Measurements from ENCODE around the gene ZNF865.
A peak's percentile ranks its signal among the peaks of the same experiment; 100 is the strongest.

ZNF865 gene

DNA sequence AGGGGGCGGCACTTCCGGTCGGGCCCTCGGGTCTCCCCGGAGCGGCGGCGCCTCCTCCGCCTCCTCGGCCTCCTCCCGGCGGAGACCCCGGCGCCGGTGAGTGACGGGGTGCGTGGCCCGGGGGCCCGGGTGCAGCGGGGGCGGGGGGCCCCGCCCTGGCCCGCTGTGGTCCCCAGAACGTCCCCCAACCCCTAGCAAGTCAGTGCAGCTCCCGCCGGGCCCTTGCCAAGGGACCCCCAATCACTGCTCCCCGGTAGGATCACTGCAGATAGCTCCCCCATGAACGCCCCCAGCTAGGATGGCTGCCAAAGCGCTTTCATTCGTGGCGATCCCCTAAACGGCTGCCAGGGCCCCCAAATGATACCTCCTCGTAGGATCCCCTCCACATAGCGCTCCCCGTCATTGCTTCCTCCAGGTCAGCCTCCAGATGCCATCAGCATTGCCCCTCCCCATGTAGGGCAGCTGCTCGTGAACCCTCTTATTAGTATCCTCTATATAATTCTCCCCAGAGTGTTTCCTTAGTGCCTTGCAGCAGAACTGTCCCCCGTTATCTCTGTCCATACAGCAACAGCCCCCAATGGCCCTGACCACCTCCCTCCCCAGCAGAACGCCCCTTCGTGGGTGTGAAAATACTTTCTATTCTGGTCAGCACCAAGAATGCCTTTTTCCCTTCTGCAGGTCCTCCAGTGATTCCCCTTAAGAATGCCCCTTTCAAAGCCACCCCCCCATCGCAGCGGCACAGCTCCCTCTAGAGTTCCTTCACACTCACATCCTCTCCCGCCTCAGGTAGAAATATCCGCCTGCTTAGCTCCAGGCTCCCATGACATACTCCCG, at the start of gene ZNF865:
TSS of gene ZNF865 (plus strand) at position 11 of the 834 bp plus-strand sequence. CDS start 7,972 bp downstream, outside the sequence.
- Histone ChIP-seq H3K4me1 (ENCODE audit: insufficient read depth, low read length) (peaks cover 53% of the 10 kb centered on the region), H2AFZ (ENCODE audit: low read depth, low read length) (peak within 1 kb of the TSS; percentile 82), H3K79me2 (ENCODE audit: insufficient read depth, low read length) (peaks cover 54% of the 10 kb centered on the region), H3K4me2 (ENCODE audit: insufficient read depth, low read length) (peak within 1 kb of the TSS; percentile 95), H3K27ac (ENCODE audit: low read length) (peak within 1 kb of the TSS; percentile 94), H3K9ac (ENCODE audit: low read depth, low read length) (peak within 1 kb of the TSS; percentile 95), H3K27me3 (ENCODE audit: insufficient read depth, low read length, poor library complexity) (no peaks in the 10 kb centered on the region), H3K36me3 (ENCODE audit: insufficient read depth, low read length) (peaks cover 23% of the 10 kb centered on the region), H4K20me1 (ENCODE audit: insufficient read depth, low read length) (peaks cover 16% of the 10 kb centered on the region; the same call in 1 of the 2 replicates), H3K4me3 (ENCODE audit: low read depth in 1 of 2, low read length in 2 of 2) (peak within 1 kb of the TSS; percentile 63 to 83), H3K9me3 (ENCODE audit: insufficient read depth, low read length, severe bottlenecking) (no peaks in the 10 kb centered on the region)
- no peak for TF ChIP-seq EZH2 (IDR thresholded peaks at IDR 0.05; ENCODE audit: borderline replicate concordance, low read depth, low read length, severe bottlenecking)
- TF ChIP-seq, protein P1, sequence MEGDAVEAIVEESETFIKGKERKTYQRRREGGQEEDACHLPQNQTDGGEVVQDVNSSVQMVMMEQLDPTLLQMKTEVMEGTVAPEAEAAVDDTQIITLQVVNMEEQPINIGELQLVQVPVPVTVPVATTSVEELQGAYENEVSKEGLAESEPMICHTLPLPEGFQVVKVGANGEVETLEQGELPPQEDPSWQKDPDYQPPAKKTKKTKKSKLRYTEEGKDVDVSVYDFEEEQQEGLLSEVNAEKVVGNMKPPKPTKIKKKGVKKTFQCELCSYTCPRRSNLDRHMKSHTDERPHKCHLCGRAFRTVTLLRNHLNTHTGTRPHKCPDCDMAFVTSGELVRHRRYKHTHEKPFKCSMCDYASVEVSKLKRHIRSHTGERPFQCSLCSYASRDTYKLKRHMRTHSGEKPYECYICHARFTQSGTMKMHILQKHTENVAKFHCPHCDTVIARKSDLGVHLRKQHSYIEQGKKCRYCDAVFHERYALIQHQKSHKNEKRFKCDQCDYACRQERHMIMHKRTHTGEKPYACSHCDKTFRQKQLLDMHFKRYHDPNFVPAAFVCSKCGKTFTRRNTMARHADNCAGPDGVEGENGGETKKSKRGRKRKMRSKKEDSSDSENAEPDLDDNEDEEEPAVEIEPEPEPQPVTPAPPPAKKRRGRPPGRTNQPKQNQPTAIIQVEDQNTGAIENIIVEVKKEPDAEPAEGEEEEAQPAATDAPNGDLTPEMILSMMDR (IDR thresholded peaks at IDR 0.05; ENCODE audit: borderline replicate concordance, extremely low read depth, low read length, poor library complexity, severe bottlenecking), result peak; percentile 83
- DNase-seq (peak; percentile 77), ATAC-seq (ENCODE audit: insufficient read depth, low read depth) (peak; percentile 53)

DNA sequence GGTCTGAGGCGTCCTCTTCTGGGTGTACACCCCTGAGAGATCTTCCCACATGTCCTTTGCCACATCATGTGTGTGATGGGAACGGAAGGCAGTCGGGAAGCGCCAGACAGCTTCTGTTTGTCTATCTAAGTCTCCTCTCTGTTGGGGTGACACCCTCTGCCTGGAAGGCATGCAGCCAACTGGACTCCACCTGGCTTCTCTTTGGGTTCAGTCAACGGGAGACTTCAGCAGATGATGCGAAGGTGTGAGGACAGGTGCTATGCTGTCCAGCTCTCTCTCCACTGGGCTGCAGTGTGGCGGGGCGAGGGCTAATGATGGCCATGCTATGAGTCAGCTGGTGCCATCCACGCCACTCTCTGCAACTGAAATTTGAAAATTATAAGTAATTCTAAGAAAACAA, 45.8 kb upstream of the ZNF865 start:
- H3K4me2 ChIP-seq (ENCODE audit: insufficient read depth, low read length), result no peak overlapping the region
- H3K27me3 ChIP-seq (ENCODE audit: insufficient read depth, low read length, poor library complexity), result no peaks in the 10 kb centered on the region
- H3K4me3 ChIP-seq (ENCODE audit: low read depth in 1 of 2, low read length in 2 of 2), result no peak overlapping the region
- H3K4me1 ChIP-seq (ENCODE audit: insufficient read depth, low read length), result no peaks in the 10 kb centered on the region
- no peaks in the 10 kb centered on the region for H3K79me2 ChIP-seq (ENCODE audit: insufficient read depth, low read length)
- ATAC-seq (ENCODE audit: insufficient read depth, low read depth) (no peak), DNase-seq (no peak)
- no peaks in the 10 kb centered on the region for H4K20me1 ChIP-seq (ENCODE audit: insufficient read depth, low read length)
- no peaks in the 10 kb centered on the region for H3K9me3 ChIP-seq (ENCODE audit: insufficient read depth, low read length, severe bottlenecking)
- no peak overlapping the region for H2AFZ ChIP-seq (ENCODE audit: low read depth, low read length)
- no peak overlapping the region for H3K9ac ChIP-seq (ENCODE audit: low read depth, low read length)
- no peak for TF ChIP-seq EZH2 (IDR thresholded peaks at IDR 0.05; ENCODE audit: borderline replicate concordance, low read depth, low read length, severe bottlenecking)
- TF ChIP-seq, protein P1 (IDR thresholded peaks at IDR 0.05; ENCODE audit: borderline replicate concordance, extremely low read depth, low read length, poor library complexity, severe bottlenecking), result no peak
- H3K36me3 ChIP-seq (ENCODE audit: insufficient read depth, low read length), result no peaks in the 10 kb centered on the region
- H3K27ac ChIP-seq (ENCODE audit: low read length), result no peak overlapping the region

DNA sequence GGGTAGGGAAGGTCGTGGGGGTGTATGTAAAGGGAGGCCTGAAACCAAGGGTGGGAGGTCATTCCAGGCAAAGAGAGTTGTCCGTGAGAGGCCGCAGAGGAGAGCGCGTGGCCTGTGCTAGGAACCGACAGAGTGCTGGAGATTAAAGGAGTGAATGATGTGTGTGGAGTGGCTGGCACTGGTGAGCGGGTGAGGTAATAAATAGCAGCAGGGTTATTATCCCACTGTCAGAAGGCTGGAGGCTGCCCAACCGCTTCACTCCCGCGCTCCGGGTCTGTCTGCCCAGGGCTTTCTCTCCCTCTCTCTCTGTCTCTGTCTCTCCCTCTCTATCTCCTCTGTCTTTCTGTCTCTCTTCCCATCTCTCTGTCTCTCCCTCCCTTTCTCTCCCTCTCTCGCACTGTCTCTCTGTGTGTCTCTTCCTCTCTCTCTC, 42.2 kb upstream of the ZNF865 start:
- Histone ChIP-seq H2AFZ (ENCODE audit: low read depth, low read length) (no peak overlapping the region), H3K9ac (ENCODE audit: low read depth, low read length) (no peak overlapping the region), H3K4me3 (ENCODE audit: low read depth in 1 of 2, low read length in 2 of 2) (no peak overlapping the region), H3K27me3 (ENCODE audit: insufficient read depth, low read length, poor library complexity) (no peaks in the 10 kb centered on the region), H3K27ac (ENCODE audit: low read length) (no peak overlapping the region), H4K20me1 (ENCODE audit: insufficient read depth, low read length) (no peaks in the 10 kb centered on the region), H3K9me3 (ENCODE audit: insufficient read depth, low read length, severe bottlenecking) (no peaks in the 10 kb centered on the region), H3K4me2 (ENCODE audit: insufficient read depth, low read length) (no peak overlapping the region), H3K79me2 (ENCODE audit: insufficient read depth, low read length) (no peaks in the 10 kb centered on the region), H3K4me1 (ENCODE audit: insufficient read depth, low read length) (no peaks in the 10 kb centered on the region), H3K36me3 (ENCODE audit: insufficient read depth, low read length) (no peaks in the 10 kb centered on the region)
- no peak for TF ChIP-seq EZH2 (IDR thresholded peaks at IDR 0.05; ENCODE audit: borderline replicate concordance, low read depth, low read length, severe bottlenecking)
- TF ChIP-seq, protein P1 (IDR thresholded peaks at IDR 0.05; ENCODE audit: borderline replicate concordance, extremely low read depth, low read length, poor library complexity, severe bottlenecking), result no peak
- ATAC-seq (ENCODE audit: insufficient read depth, low read depth) (no peak), DNase-seq (no peak)
